HCT116 (cell line): ENCODE measurements around the gene NF2. TPM values are rescaled to one million over a fixed set of nuclear protein-coding genes. Genes with fewer than 3 reads are reported as not detected.
A peak's percentile ranks its signal among the peaks of the same experiment; 100 is the strongest.

ENCODE experiments used
- ATAC-seq: fragments of 200-7000 bp; cut with Tn5 transposase; 2 replicates; pipeline ENCODE4 v1.9.1; 2020; ENCODE audit warnings: mild to moderate bottlenecking, moderate library complexity
- BruUV-seq: library from RNA; stranded (reverse); fragments of 400-500 nt; replicated peaks from 2 replicates; lab custom pipeline; 2021; lab: Mats Ljungman, UMichigan
- CTCF ChIA-PET: fragments of 300-600 bp; sonication (Branson Sonifier 250); formaldehyde crosslinking; loops from one replicate; lab custom pipeline; 2021; ENCODE audit warnings: antibody characterized with exemption; lab: Charles Lee
- POLR2A ChIA-PET: fragments of 300-600, 350-600 bp; sonication (Branson Sonifier 250); formaldehyde crosslinking; loops from one replicate; lab custom pipeline; 2021; ENCODE audit warnings: antibody characterized with exemption; lab: Charles Lee
- RAD21 ChIA-PET, 2 experiments: fragments of 300-600 bp; sonication (Branson Sonifier 250); formaldehyde crosslinking; loops; one replicate each; lab custom pipeline; 2023; ENCODE audit warnings: low total read pairs in 2 of 2; ENCODE audit not compliant: uncharacterized antibody in 2 of 2, unreplicated experiment in 2 of 2, low non-redundant PET in 1 of 2; lab: Charles Lee
- DNase-seq: peaks from one replicate; pipeline ENCODE4 v3.0.0-alpha.2; 2010; ENCODE audit warnings: low read depth, low spot score
- H2AFZ ChIP-seq: fragments of 200-600 bp; shearing (Covaris generic), sonication (generic); 2 replicates; pipeline ENCODE4 v1.6.1; 2017; ENCODE audit warnings: low read depth, mixed run types, mixed read lengths, antibody characterized with exemption, low read length; ENCODE audit not compliant: poor library complexity, severe bottlenecking
- H3K27ac ChIP-seq: 2 replicates; pipeline ENCODE4 v1.5.1; 2012; ENCODE audit warnings: low read depth, low read length
- H3K27me3 ChIP-seq: fragments of 200-600 bp; sonication (generic); 2 replicates; pipeline ENCODE4 v1.6.1; 2016; ENCODE audit warnings: mixed run types, low read length, mixed read lengths; ENCODE audit not compliant: insufficient read depth
- H3K36me3 ChIP-seq, 2 experiments: fragments of 200-500 bp in 1 of 2; fragments of 200-600 bp in 1 of 2; sonication (Bioruptor generic) in 1 of 2; sonication (generic) in 1 of 2; 2 replicates each; pipeline versions ENCODE4 v1.5.1 to v1.6.1; 2014 to 2016; ENCODE audit warnings: low read length in 2 of 2, inconsistent platforms in 1 of 2, mixed read lengths in 1 of 2, mixed run types in 1 of 2; ENCODE audit not compliant: insufficient read depth in 2 of 2, control insufficient read depth in 1 of 2
- H3K4me1 ChIP-seq, 2 experiments: fragments of 200-600 bp in 1 of 2; sonication (generic) in 1 of 2; 2 replicates each; pipeline versions ENCODE4 v1.5.1 to v1.6.1; 2012 to 2017; ENCODE audit warnings: low read length in 2 of 2, inconsistent platforms in 1 of 2, mild to moderate bottlenecking in 1 of 2, mixed read lengths in 1 of 2, mixed run types in 1 of 2, moderate library complexity in 1 of 2; ENCODE audit not compliant: insufficient read depth in 2 of 2, control insufficient read depth in 1 of 2
- H3K4me2 ChIP-seq: fragments of 200-600 bp; sonication (generic); 2 replicates; pipeline ENCODE4 v1.6.1; 2017; ENCODE audit warnings: mixed run types, low read length, mixed read lengths
- H3K4me3 ChIP-seq, 2 experiments: fragments of 200-600 bp in 1 of 2; sonication (generic) in 1 of 2; replicated peaks in 1 of 2; 2 replicates each; pipeline ENCODE4 v1.5.1; 2011 to 2016; ENCODE audit warnings: low read length in 2 of 2, control low read depth in 1 of 2, low read depth in 1 of 2, mild to moderate bottlenecking in 1 of 2, mixed read lengths in 1 of 2, mixed run types in 1 of 2
- H3K79me2 ChIP-seq: fragments of 200-600 bp; sonication (generic); 2 replicates; pipeline ENCODE4 v1.6.1; 2017; ENCODE audit warnings: mild to moderate bottlenecking, mixed run types, low read length, moderate library complexity, mixed read lengths; ENCODE audit not compliant: insufficient read depth
- H3K9ac ChIP-seq: fragments of 200-600 bp; sonication (generic); 2 replicates; pipeline ENCODE4 v1.6.1; 2016; ENCODE audit warnings: low read length, mixed read lengths
- H3K9me2 ChIP-seq: fragments of 200-600 bp; sonication (generic), shearing (Covaris generic); 2 replicates; pipeline ENCODE4 v1.6.1; 2017; ENCODE audit warnings: mixed run types, mild to moderate bottlenecking, moderate library complexity; ENCODE audit not compliant: insufficient read depth
- H3K9me3 ChIP-seq, 2 experiments: fragments of 200-500 bp in 1 of 2; fragments of 200-600 bp in 1 of 2; sonication (Bioruptor generic) in 1 of 2; sonication (generic) in 1 of 2; 2 replicates each; pipeline ENCODE4 v1.6.1; 2014 to 2017; ENCODE audit warnings: low read length in 2 of 2, mixed read lengths in 2 of 2, inconsistent platforms in 1 of 2, low read depth in 1 of 2, mild to moderate bottlenecking in 1 of 2, mixed run types in 1 of 2, moderate library complexity in 1 of 2; ENCODE audit not compliant: control insufficient read depth in 1 of 2, insufficient read depth in 1 of 2
- H4K20me1 ChIP-seq: fragments of 200-600 bp; sonication (generic), shearing (Covaris generic); 2 replicates; pipeline ENCODE4 v1.6.1; 2017; ENCODE audit warnings: mixed run types, mild to moderate bottlenecking, moderate library complexity; ENCODE audit not compliant: insufficient read depth
- CBX3 ChIP-seq: IDR thresholded peaks from 2 replicates; pipeline ENCODE4 v1.6.1; 2012; ENCODE audit warnings: low read depth
- EGR1 ChIP-seq: IDR thresholded peaks from 2 replicates; pipeline ENCODE4 v1.6.1; 2012; ENCODE audit warnings: low read depth
- ELF1 ChIP-seq: IDR thresholded peaks from 2 replicates; pipeline ENCODE4 v1.6.1; 2012; ENCODE audit warnings: low read depth, borderline replicate concordance
- EZH2 ChIP-seq: fragments of 200-600 bp; sonication (generic); IDR thresholded peaks from 2 replicates; pipeline ENCODE4 v1.6.1; 2017; ENCODE audit warnings: antibody characterized with exemption, mixed run types
- EZH2phosphoT487 ChIP-seq: fragments of 200-600 bp; IDR thresholded peaks from 2 replicates; pipeline ENCODE4 v1.6.1; 2018; ENCODE audit warnings: antibody characterized with exemption, borderline replicate concordance
- FOSL1 ChIP-seq: IDR thresholded peaks from 2 replicates; pipeline ENCODE4 v1.6.1; 2012; ENCODE audit warnings: low read depth
- POLR2AphosphoS5 ChIP-seq: IDR thresholded peaks from 2 replicates; pipeline ENCODE4 v1.6.1; 2011; ENCODE audit warnings: mild to moderate bottlenecking, low read depth, low read length, moderate library complexity
- RAD21 ChIP-seq: IDR thresholded peaks from 2 replicates; pipeline ENCODE4 v1.6.1; 2012; ENCODE audit warnings: low read depth, mild to moderate bottlenecking
- SIN3A ChIP-seq: IDR thresholded peaks from 2 replicates; pipeline ENCODE4 v1.6.1; 2012; ENCODE audit warnings: low read depth
- SP1 ChIP-seq: IDR thresholded peaks from 2 replicates; pipeline ENCODE4 v1.6.1; 2012; ENCODE audit warnings: low read depth
- SRF ChIP-seq: IDR thresholded peaks from 2 replicates; pipeline ENCODE4 v1.6.1; 2012; ENCODE audit warnings: low read depth
- YY1 ChIP-seq: IDR thresholded peaks from 2 replicates; pipeline ENCODE4 v1.6.1; 2011; ENCODE audit warnings: low read length, low read depth, moderate library complexity, mild to moderate bottlenecking; ENCODE audit not compliant: insufficient replicate concordance; ENCODE audit errors: extremely low read depth
- ZFX ChIP-seq: fragments of 450-650 bp; IDR thresholded peaks from 2 replicates; pipeline ENCODE4 v1.6.1; 2017
- intact Hi-C: fragments of 100-400 bp; cut with micrococcal nuclease; formaldehyde crosslinking; loops from 2 replicates; pipeline ENCODE4 v1.10.0; 2022
- total RNA-seq: library from RNA; stranded (reverse); gene quantifications from one replicate; pipeline ENCODE4 v1.2.1, GENCODE V29; 2021; ENCODE audit not compliant: unreplicated experiment
- TF ChIP-seq, protein P1 (sequence below), 3 experiments: fragments of 200-600 bp in 1 of 3; sonication (generic) in 1 of 3; IDR thresholded peaks in 2 of 3; conservative IDR thresholded peaks in 1 of 3; 2 replicates each; pipeline ENCODE4 v1.5.1; 2012 to 2017; ENCODE audit warnings: low read depth in 2 of 3, low read length in 2 of 3, antibody characterized with exemption in 1 of 3, borderline replicate concordance in 1 of 3, control low read depth in 1 of 3, mild to moderate bottlenecking in 1 of 3, mixed read lengths in 1 of 3, mixed run types in 1 of 3, moderate library complexity in 1 of 3; ENCODE audit not compliant: insufficient read depth in 1 of 3
- TF ChIP-seq, protein P2 (sequence below): IDR thresholded peaks from 2 replicates; pipeline ENCODE4 v1.6.1; 2011; ENCODE audit warnings: mild to moderate bottlenecking, low read length, moderate library complexity; ENCODE audit not compliant: insufficient replicate concordance; ENCODE audit errors: extremely low read depth

The NF2 gene
- total RNA-seq, 1 experiment from 2014 or later = 70.2 TPM

DNA sequence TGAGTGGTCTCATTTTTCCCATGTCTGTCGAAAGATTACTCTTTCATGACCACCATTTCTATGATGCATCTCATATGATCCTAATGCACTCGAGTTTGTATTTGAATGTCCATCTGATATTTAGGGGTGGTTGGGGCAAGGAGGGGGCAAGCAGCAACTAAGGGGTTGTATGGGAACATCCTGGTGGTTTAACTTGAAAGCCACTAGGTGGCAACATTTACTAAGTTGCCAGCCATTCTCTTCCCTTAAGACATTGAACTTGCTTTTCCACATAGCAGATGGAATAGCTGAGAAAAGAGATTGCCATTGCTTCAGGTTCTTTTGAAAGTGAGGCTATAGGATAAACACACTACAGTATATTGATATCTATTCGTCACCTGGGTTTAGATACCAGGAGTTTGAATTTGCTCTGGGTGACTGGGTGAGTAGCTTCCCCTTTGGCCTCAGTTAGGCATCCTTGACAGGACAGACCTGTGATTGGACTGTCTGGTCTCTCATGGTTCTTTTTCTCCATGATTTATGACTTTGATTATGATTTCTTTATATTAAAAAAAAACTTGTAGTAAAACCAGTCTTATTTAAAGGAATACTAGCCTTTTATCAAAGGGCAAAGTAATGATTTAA, 32.4 kb downstream of the NF2 start:
- intact Hi-C loops = loop anchor here (1.0 to 2.0 kb wide), 3 partner anchors 369 to 619 kb away; no protein-coding TSS in a partner anchor
- TF ChIP-seq POLR2AphosphoS5 (no peak), RAD21 (peak; percentile 78)
- TF ChIP-seq, protein P1, sequence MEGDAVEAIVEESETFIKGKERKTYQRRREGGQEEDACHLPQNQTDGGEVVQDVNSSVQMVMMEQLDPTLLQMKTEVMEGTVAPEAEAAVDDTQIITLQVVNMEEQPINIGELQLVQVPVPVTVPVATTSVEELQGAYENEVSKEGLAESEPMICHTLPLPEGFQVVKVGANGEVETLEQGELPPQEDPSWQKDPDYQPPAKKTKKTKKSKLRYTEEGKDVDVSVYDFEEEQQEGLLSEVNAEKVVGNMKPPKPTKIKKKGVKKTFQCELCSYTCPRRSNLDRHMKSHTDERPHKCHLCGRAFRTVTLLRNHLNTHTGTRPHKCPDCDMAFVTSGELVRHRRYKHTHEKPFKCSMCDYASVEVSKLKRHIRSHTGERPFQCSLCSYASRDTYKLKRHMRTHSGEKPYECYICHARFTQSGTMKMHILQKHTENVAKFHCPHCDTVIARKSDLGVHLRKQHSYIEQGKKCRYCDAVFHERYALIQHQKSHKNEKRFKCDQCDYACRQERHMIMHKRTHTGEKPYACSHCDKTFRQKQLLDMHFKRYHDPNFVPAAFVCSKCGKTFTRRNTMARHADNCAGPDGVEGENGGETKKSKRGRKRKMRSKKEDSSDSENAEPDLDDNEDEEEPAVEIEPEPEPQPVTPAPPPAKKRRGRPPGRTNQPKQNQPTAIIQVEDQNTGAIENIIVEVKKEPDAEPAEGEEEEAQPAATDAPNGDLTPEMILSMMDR (IDR thresholded peaks at IDR 0.05 in 2 of 3, conservative IDR thresholded peaks at IDR 0.05 in 1 of 3; ENCODE audit: borderline replicate concordance in 1 of 3, insufficient read depth in 1 of 3, low read depth in 2 of 3, low read length in 2 of 3) = peak; percentile 73

DNA sequence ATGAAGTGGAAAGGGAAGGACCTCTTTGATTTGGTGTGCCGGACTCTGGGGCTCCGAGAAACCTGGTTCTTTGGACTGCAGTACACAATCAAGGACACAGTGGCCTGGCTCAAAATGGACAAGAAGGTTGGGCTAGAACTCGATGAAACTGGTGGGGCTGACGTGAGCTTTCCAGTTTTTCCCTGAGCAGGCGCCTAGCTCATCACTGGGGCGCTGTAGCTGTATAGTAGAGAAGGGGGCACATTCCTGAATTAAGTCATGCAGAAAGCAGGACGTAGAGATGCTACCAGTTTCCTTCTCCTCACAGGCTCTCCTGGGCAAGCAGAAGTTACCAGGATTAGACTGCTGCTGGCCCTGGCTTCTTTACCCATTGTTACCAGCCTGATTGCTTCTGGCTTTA, 33.3 kb downstream of the NF2 start:
- intact Hi-C loops = no loop called here
- DNase-seq = no peak
- no peaks in the 10 kb centered on the region for H3K27me3 ChIP-seq
- POLR2A ChIA-PET = interaction anchor here (1.2 kb wide), 1 partner anchor 452 kb away, joined by 6 read pairs; no protein-coding TSS in a partner anchor
- peaks cover 0 to 12% of the 10 kb centered on the region in 2 experiments; a peak in 1 of 4 replicates for H3K36me3 ChIP-seq
- H3K9ac ChIP-seq = no peak overlapping the region
- H3K79me2 ChIP-seq = peaks cover 74% of the 10 kb centered on the region
- CTCF ChIA-PET = interaction anchor here (1.1 to 2.4 kb wide), 5 partner anchors 11 to 452 kb away, joined by 3 to 20 read pairs (median 18); no protein-coding TSS in a partner anchor
- no peaks in the 10 kb centered on the region for H3K9me2 ChIP-seq
- peaks cover 0 to 3% of the 10 kb centered on the region in 2 experiments; a peak in 1 of 4 replicates for H3K4me1 ChIP-seq
- no TSS peak for BruUV-seq
- H3K9me3 ChIP-seq = no peaks in the 10 kb centered on the region
- no peak for ATAC-seq
- no peak overlapping the region for H3K4me2 ChIP-seq
- no peaks in the 10 kb centered on the region for H4K20me1 ChIP-seq
- RAD21 ChIA-PET = interaction anchor here (1.3 to 1.4 kb wide), 2 partner anchors 136 to 452 kb away, joined by 3 to 6 read pairs; no protein-coding TSS in a partner anchor
- no peak overlapping the region for H3K4me3 ChIP-seq
- no peak overlapping the region for H2AFZ ChIP-seq
- H3K27ac ChIP-seq = no peak overlapping the region
- TF ChIP-seq, protein P2, sequence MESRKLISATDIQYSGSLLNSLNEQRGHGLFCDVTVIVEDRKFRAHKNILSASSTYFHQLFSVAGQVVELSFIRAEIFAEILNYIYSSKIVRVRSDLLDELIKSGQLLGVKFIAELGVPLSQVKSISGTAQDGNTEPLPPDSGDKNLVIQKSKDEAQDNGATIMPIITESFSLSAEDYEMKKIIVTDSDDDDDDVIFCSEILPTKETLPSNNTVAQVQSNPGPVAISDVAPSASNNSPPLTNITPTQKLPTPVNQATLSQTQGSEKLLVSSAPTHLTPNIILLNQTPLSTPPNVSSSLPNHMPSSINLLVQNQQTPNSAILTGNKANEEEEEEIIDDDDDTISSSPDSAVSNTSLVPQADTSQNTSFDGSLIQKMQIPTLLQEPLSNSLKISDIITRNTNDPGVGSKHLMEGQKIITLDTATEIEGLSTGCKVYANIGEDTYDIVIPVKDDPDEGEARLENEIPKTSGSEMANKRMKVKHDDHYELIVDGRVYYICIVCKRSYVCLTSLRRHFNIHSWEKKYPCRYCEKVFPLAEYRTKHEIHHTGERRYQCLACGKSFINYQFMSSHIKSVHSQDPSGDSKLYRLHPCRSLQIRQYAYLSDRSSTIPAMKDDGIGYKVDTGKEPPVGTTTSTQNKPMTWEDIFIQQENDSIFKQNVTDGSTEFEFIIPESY = no peak
- TF ChIP-seq ZFX (no peak), YY1 (no peak), POLR2AphosphoS5 (no peak), SRF (no peak), SIN3A (no peak), EZH2 (no peak), RAD21 (no peak), EGR1 (no peak), CBX3 (no peak), FOSL1 (no peak), EZH2phosphoT487 (no peak), SP1 (no peak), ELF1 (no peak)

More for the DNA sequence above, 32.4 kb downstream of the NF2 start:
- Histone ChIP-seq H3K27me3 (no peaks in the 10 kb centered on the region), H3K4me1 (peaks cover 0 to 3% of the 10 kb centered on the region in 2 experiments; a peak in 1 of 4 replicates), H3K79me2 (peaks cover 83% of the 10 kb centered on the region), H3K9me2 (no peaks in the 10 kb centered on the region), H3K4me2 (no peak overlapping the region), H3K4me3 (no peak overlapping the region), H2AFZ (no peak overlapping the region), H3K36me3 (peaks cover 0 to 12% of the 10 kb centered on the region in 2 experiments; a peak in 1 of 4 replicates), H3K9ac (no peak overlapping the region), H3K9me3 (no peaks in the 10 kb centered on the region), H3K27ac (no peak overlapping the region), H4K20me1 (no peaks in the 10 kb centered on the region)
- ChIA-PET CTCF (interaction anchor here (0.8 to 2.4 kb wide), 10 partner anchors 10 to 472 kb away, joined by 3 to 20 read pairs (median 4); no protein-coding TSS in a partner anchor), RAD21 (interaction anchor here (0.9 to 1.4 kb wide), 3 partner anchors 137 to 453 kb away, joined by 3 to 6 read pairs (median 3); no protein-coding TSS in a partner anchor), POLR2A (interaction anchor here (1.2 kb wide), 1 partner anchor 453 kb away, joined by 6 read pairs; no protein-coding TSS in a partner anchor)
- BruUV-seq = no TSS peak
- DNase-seq (peak; percentile 34), ATAC-seq (peak; percentile 93)
